Spleen (tissue), 7 donors: ENCODE results near the gene GALNT5.

ENCODE experiments used
- POLR2A ChIP-seq, 3 donors: fragments of 450-650 bp; IDR thresholded peaks; one replicate each; pipeline ENCODE4 v1.5.1; 2017; ENCODE audit warnings: antibody characterized with exemption in 3 of 3, mild to moderate bottlenecking in 1 of 3
- POLR2AphosphoS5 ChIP-seq, 3 donors: sonication (generic); formaldehyde crosslinking; IDR thresholded peaks; one replicate each; pipeline ENCODE4 v1.5.1; 2017; ENCODE audit warnings: antibody characterized with exemption in 3 of 3
- TF ChIP-seq, protein P1 (sequence below), 11 experiments: fragments of 200-600 bp in 7 of 11; fragments of 450-650 bp in 4 of 11; sonication (generic) in 4 of 11; IDR thresholded peaks in 8 of 11; conservative IDR thresholded peaks in 3 of 11; 1 replicate in 7 of 11; 2 replicates in 4 of 11; pipeline versions ENCODE4 v1.4.0 to v1.8.0; 2016 to 2021; ENCODE audit warnings: antibody characterized with exemption in 11 of 11, inconsistent platforms in 4 of 11, mild to moderate bottlenecking in 1 of 11
- donor health status: DM: no; HTN: no; CAD: no; lungs with moderate emphysema.
- donor health status: DM: no; HTN: no; CAD: no.
- donor health status: DM: no; HTN: no; CAD: no.

GRCh38 chr2:157216286-157216965, 41.1 kb upstream of the GALNT5 start:
- TF ChIP-seq, protein P1, sequence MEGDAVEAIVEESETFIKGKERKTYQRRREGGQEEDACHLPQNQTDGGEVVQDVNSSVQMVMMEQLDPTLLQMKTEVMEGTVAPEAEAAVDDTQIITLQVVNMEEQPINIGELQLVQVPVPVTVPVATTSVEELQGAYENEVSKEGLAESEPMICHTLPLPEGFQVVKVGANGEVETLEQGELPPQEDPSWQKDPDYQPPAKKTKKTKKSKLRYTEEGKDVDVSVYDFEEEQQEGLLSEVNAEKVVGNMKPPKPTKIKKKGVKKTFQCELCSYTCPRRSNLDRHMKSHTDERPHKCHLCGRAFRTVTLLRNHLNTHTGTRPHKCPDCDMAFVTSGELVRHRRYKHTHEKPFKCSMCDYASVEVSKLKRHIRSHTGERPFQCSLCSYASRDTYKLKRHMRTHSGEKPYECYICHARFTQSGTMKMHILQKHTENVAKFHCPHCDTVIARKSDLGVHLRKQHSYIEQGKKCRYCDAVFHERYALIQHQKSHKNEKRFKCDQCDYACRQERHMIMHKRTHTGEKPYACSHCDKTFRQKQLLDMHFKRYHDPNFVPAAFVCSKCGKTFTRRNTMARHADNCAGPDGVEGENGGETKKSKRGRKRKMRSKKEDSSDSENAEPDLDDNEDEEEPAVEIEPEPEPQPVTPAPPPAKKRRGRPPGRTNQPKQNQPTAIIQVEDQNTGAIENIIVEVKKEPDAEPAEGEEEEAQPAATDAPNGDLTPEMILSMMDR (IDR thresholded peaks at IDR 0.05 in 8 of 11, conservative IDR thresholded peaks at IDR 0.05 in 3 of 11) = no peak
- TF ChIP-seq POLR2A (IDR thresholded peaks at IDR 0.05) (no peak), POLR2AphosphoS5 (IDR thresholded peaks at IDR 0.05) (no peak)
